Activated CD4-positive, alpha-beta T cell treated with anti-CD3 and anti-CD28 coated beads, Interleukin-2, amount 10 ng/mL, durations not matched to agents 7 days and 5 days (primary cell): ENCODE results near the gene AUH. TPM values are rescaled to one million over a fixed set of nuclear protein-coding genes. Genes with fewer than 3 reads are reported as not detected.

ENCODE experiments used
- CTCF ChIA-PET: fragments of 350-600 bp; sonication (Branson Sonifier 250); formaldehyde crosslinking; loops from one replicate; lab custom pipeline; 2021; ENCODE audit warnings: antibody characterized with exemption; lab: Charles Lee
- POLR2A ChIA-PET: fragments of 350-600 bp; sonication (Branson Sonifier 250); formaldehyde crosslinking; loops from one replicate; lab custom pipeline; 2021; ENCODE audit warnings: antibody characterized with exemption; lab: Charles Lee
- DNase-seq: peaks from one replicate; pipeline ENCODE4 v3.0.0-alpha.2; 2020
- H3K27ac Mint-ChIP-seq: one replicate; pipeline ENCODE4 v1.8.0; 2021; ENCODE audit warnings: mild to moderate bottlenecking, moderate library complexity, mixed read lengths
- H3K27me3 Mint-ChIP-seq: one replicate; pipeline ENCODE4 v1.8.0; 2021; ENCODE audit warnings: mixed read lengths
- H3K36me3 Mint-ChIP-seq: one replicate; pipeline ENCODE4 v1.8.0; 2021; ENCODE audit warnings: low read depth, mixed read lengths
- H3K4me1 Mint-ChIP-seq: one replicate; pipeline ENCODE4 v1.8.0; 2021; ENCODE audit warnings: mixed read lengths
- H3K4me3 Mint-ChIP-seq: one replicate; pipeline ENCODE4 v1.8.0; 2021; ENCODE audit warnings: mild to moderate bottlenecking, moderate library complexity, mixed read lengths
- H3K9me3 Mint-ChIP-seq: one replicate; pipeline ENCODE4 v1.8.0; 2021; ENCODE audit warnings: mixed read lengths
- total RNA-seq, 2 experiments: library from RNA; stranded (reverse); gene quantifications; one replicate each; pipeline ENCODE4 v1.2.3, GENCODE V29; 2021

The AUH gene
- total RNA-seq, 2 experiments from 2014 or later, result 16.8 to 17.0 TPM

- CTCF ChIA-PET, result interaction anchor here (0.6 to 3.6 kb wide), 9 partner anchors 9 to 248 kb away, joined by 3 to 17 read pairs (median 4); partner anchors contain the start of gene NFIL3
- POLR2A ChIA-PET, result no interaction called here
- H3K27ac Mint-ChIP-seq, result peak overlapping the region; percentile 50
- peaks cover 27% of the 10 kb centered on the region for H3K36me3 Mint-ChIP-seq
- DNase-seq, result peak; percentile 25
- no peaks in the 10 kb centered on the region for H3K27me3 Mint-ChIP-seq
- H3K4me1 Mint-ChIP-seq, result peaks cover 60% of the 10 kb centered on the region
- peaks cover 33% of the 10 kb centered on the region for H3K9me3 Mint-ChIP-seq
- no peak overlapping the region for H3K4me3 Mint-ChIP-seq
Observed at GRCh38 chr9:91174772-91175171, 186.9 kb downstream of the AUH start.

DNA sequence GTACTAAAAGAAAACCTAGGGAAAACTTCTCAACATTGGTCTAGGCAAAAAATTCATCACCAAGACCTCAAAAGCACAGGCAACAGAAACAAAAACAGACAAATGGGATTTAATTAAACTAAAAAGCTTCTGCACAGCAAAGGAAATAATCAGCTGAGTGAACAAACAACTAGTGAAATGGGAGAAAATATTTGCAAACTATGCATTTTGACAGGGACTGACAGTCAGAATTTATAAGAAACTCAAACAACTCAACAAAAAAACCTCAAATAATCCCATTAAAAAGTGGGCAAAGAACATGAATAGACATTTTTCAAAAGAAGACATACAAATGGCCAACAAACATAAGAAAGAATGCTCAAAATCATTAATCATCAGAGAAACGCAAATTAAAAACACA, 189.4 kb downstream of the AUH start:
- ChIA-PET CTCF (interaction anchor here (3.6 kb wide), 1 partner anchor 7 kb away, joined by 17 read pairs; no protein-coding TSS in a partner anchor), POLR2A (no interaction called here)
- H3K4me1 Mint-ChIP-seq, result peaks cover 40% of the 10 kb centered on the region
- H3K27ac Mint-ChIP-seq, result no peak overlapping the region
- H3K36me3 Mint-ChIP-seq, result peaks cover 28% of the 10 kb centered on the region
- H3K9me3 Mint-ChIP-seq, result peaks cover 36% of the 10 kb centered on the region
- no peak for DNase-seq
- no peaks in the 10 kb centered on the region for H3K27me3 Mint-ChIP-seq
- no peak overlapping the region for H3K4me3 Mint-ChIP-seq

DNA sequence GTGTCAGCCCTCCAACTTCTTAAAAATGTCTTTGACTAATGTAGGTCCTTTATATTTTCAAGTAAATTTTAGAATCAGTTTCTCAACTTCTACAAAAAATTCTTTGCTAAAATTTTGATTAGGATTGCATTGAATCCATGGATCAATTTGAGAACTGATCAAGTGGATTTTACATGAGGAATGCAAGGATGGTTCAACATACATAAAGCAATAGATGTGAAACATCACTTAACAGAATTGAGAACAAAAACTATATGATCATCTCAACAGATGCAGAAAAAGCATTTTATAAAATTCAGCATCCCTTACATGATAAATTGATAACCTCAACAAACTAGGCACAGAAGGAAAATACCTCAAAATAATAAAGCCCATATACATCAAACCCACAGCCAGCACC, 190.8 kb downstream of the AUH start:
- peaks cover 36% of the 10 kb centered on the region for H3K9me3 Mint-ChIP-seq
- H3K36me3 Mint-ChIP-seq, result peaks cover 29% of the 10 kb centered on the region
- peaks cover 39% of the 10 kb centered on the region for H3K4me1 Mint-ChIP-seq
- DNase-seq, result no peak
- no peak overlapping the region for H3K27ac Mint-ChIP-seq
- no peak overlapping the region for H3K4me3 Mint-ChIP-seq
- no peaks in the 10 kb centered on the region for H3K27me3 Mint-ChIP-seq
- ChIA-PET CTCF (no interaction called here), POLR2A (no interaction called here)

GRCh38 chr9:91166796-91167366, 194.8 kb downstream of the AUH start:
- no peak overlapping the region for H3K4me3 Mint-ChIP-seq
- H3K27me3 Mint-ChIP-seq, result no peaks in the 10 kb centered on the region
- no peak overlapping the region for H3K27ac Mint-ChIP-seq
- peaks cover 17% of the 10 kb centered on the region for H3K9me3 Mint-ChIP-seq
- peaks cover 24% of the 10 kb centered on the region for H3K36me3 Mint-ChIP-seq
- peaks cover 53% of the 10 kb centered on the region for H3K4me1 Mint-ChIP-seq
- CTCF ChIA-PET, result no interaction called here
- DNase-seq, result no peak
- POLR2A ChIA-PET, result no interaction called here

DNA sequence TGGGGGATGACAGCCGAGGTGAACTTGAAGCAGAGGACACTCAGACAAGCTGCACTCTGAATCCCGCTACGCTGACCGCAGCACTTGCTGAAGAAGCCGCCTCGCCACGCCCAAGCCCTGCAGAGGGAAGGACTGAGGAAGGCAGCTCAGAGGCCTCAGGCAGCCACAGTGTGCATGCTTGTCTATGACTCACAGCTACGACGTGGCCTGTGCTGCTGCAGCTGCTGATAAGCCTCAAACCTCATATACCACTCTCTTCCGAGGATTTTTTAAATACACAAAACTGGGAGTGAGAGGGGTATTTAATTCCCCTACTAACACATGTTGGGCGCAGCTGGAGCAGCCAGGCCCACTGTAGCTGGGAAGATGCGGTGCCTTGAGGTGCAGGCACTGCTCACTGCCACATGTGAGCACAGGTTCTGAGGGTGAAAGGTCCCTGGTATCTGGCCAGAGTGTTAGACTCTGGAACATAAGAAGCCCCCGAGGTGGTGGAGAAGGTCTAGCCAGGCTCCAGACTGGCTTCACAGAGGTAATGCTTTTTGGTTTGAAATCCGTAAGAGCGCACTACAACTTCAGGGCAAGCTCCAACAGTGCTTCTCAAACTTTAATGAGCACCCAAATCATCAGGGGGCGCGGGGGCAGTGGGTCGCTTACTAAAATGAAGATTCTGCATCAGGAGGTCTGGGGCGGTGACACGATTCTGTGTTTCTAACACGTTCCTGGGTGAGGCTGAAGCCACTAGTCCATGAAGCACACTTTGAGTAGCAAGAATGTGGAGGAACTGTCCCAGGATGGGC, 196.8 kb downstream of the AUH start:
- Mint-ChIP-seq H3K4me1 (peaks cover 63% of the 10 kb centered on the region), H3K27ac (peak overlapping the region; percentile 95), H3K4me3 (peak overlapping the region; percentile 81), H3K36me3 (peaks cover 12% of the 10 kb centered on the region), H3K27me3 (no peaks in the 10 kb centered on the region), H3K9me3 (peaks cover 3% of the 10 kb centered on the region)
- ChIA-PET CTCF (interaction anchor here (0.9 to 4.1 kb wide), 10 partner anchors 9 to 259 kb away, joined by 3 to 39 read pairs (median 6); partner anchors contain the start of gene NFIL3), POLR2A (interaction anchor here (1.0 to 1.9 kb wide), 5 partner anchors 28 to 262 kb away, joined by 3 to 7 read pairs (median 3); partner anchors contain the start of gene AUH)
- DNase-seq, result peak; percentile 83

Other genes with a start within 250 kb of the AUH start
- 10 to 100 TPM; 31.5 to 33.6 TPM for gene NFIL3, start 61.9 kb upstream of the AUH start, total RNA-seq